Activated CD4-positive, alpha-beta T cell treated with anti-CD3 and anti-CD28 coated beads, Interleukin-2, amount 50 U/mL, for 4 hours (primary cell): ENCODE results near the gene MAP3K7CL.

Experiments
- DNase-seq, 2 experiments: peaks; one replicate each; pipeline ENCODE4 v3.0.0-alpha.2; 2020

Gene MAP3K7CL, protein sequence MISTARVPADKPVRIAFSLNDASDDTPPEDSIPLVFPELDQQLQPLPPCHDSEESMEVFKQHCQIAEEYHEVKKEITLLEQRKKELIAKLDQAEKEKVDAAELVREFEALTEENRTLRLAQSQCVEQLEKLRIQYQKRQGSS

GRCh38 chr21:29130270-29130969, at the start of gene MAP3K7CL:
Gene MAP3K7CL (plus strand): TSS chr21:29130644. CDS start chr21:29133345, 2,701 bp downstream.
- DNase-seq: no peak

- no peak for DNase-seq
These were observed 48.2 kb upstream of the MAP3K7CL start for GRCh38 chr21:29082046-29082815.

GRCh38 chr21:29083306-29083705, 47.1 kb upstream of the MAP3K7CL start:
- no peak for DNase-seq

GRCh38 chr21:29084372-29084771, 46.1 kb upstream of the MAP3K7CL start:
- DNase-seq: no peak

DNA sequence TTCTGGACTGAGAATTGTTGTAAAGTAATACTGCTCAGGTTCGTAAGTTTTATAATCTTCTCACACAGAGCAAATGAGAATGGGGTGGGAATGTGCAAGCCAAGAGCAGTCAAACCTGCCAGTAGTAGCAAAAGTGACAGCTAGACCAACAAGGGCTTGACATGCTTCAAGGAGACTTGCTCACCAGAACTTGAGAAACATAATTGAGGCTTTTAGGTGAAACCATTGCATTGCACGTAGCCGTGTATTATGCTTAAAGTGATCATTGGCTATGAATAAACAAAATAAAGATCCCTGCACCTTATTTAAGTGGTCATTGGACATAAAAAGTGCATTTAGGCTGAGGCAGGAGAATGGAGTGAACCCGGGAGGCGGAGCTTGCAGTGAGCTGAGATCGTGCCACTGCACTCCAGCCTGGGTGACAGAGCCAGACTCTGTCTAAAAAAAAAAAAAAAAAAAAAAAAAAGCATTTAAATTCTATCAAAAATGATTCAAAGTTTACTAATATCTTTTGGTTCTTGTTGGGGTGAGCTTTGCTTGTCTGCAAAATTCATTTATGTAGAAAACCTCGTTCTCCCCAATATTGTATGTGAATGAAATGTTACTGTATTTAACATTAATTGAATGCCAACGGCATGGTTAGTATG, 45.2 kb upstream of the MAP3K7CL start:
- DNase-seq: no peak

DNA sequence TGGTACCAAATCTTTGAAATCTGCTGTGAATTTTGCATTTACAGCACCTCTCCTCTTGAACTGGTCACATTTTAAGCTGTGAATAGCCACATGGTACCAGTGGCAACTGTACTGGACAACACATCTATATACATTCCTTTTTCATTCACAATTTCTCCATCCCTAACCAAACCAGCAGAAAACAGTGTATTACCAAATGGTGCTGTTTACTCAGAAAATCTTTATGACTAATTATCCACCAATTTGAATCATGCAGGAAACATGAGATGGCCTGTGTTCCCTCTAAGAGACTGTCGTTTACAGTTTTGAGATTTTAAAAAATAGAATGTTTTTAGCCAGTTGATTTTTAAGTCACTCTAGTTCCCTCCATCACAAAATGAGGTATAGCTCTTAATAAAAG, 39.4 kb upstream of the MAP3K7CL start:
- DNase-seq: no peak

- DNase-seq: no peak
These were observed 38.1 kb upstream of the MAP3K7CL start for GRCh38 chr21:29092102-29092959.

DNA sequence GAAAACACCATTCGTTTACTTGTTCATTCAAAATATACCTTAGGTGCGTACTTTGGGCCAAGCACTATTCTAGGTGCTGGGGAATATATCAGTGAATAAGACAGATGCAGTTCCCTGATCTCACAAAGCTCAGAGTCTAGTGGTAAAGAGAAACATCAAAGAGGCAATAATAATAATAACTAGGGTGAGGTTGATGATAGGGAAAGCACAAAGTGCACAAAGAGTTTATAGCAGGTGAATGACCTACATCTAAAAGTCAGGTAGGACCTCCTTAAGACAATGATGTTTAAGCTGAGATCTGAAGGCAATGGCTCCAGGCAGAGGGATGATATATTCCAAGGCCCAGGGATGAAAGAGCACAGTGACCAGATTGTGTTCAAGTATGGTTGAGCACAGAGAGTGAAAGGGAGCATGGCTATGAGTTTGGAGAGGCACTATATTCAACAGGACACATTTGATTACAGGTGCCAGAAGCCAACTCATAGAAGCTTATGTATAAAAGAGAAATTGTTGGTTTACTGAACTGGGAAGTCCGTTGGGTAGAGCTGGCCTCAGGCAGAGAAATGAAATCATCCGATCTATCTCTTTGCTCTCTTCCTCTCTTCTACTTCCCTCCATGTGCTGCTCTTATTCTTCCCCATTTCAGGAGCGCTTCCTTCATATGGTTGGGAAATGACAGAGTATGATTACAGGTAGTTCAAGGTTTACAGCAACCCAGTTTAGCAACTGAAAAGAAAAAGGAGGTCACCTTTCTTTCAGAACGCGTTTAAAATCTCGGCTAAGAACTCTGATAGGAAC, 34.0 kb upstream of the MAP3K7CL start:
- DNase-seq: no peak

DNA sequence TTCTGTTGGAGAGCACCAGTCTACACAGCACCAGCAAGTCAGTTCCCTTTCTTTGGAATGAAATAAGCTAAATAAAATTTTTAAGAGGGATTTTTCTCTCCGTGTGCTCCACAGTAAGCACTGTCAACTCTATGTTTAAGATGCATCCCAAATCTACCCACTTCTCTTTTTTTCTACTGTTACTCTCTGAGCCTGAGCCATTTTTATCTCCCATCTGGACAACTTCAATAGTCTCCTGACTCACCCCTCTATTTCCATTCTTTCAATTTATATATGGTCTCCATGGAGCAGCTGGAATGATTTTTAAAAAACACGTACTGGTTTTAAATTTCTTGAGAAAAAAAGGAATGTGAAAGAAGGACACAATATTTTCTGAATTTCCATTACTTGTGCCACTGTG, 32.3 kb upstream of the MAP3K7CL start:
- DNase-seq: no peak

- DNase-seq: no peak
These were observed 27.6 kb upstream of the MAP3K7CL start for GRCh38 chr21:29102791-29103257.

GRCh38 chr21:29104239-29104708, 26.2 kb upstream of the MAP3K7CL start:
- DNase-seq: no peak

DNA sequence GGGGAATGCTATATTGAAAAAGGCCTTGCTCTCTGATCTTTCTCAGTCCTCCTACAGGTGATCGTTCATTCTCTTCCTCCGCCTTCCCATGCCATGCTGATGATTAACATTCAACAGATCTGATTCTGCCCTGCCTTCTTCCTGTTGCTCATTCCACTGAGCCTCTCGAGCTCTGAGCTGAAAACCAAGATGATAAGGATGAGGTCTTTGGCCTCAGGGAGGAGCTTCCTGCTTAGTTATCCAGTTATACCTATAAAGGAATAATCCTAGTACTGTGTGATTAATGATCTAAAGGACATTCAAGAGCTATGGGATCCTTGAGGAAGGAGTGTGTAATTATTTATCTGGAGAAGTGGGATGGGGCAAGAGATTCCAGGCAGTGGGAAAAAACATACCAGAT, 25.2 kb upstream of the MAP3K7CL start:
- DNase-seq: no peak

DNA sequence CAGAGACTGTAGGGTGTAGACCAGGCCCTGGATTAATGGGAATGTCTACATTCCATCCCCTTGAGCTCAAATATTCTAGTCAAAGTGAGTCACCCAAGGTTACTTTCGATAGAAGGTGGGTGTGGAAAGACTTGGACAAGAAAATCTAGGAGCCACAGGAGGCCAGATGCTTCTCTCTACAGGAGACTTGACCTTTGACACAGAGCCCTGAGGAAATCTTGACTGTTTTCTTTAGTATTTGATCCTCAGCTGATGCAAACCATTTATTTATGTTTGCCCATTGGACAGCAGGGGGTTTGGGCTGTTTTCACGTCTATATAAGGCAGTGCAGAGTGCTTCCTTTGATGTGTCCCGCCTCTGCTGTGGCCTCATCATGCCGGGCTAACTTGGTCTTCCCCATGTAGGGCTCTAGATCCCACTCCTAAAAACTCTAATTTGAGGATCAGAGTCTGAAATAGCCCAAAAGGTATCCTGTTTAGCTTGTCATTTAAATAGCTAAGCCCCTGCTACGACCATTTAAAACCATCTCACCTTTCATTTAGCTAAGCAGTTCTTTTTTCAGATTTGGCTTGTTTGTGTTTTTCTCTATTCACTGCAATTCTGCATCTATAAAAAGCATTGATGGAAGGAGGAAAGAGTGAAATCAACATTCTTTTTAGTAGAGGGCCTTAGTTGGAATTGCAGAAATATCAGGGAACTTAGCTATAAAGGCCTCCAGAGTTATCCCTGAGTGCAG, 15.5 kb upstream of the MAP3K7CL start:
- DNase-seq: no peak

- DNase-seq: no peak
These were observed 14.5 kb upstream of the MAP3K7CL start for GRCh38 chr21:29115899-29116298.

DNA sequence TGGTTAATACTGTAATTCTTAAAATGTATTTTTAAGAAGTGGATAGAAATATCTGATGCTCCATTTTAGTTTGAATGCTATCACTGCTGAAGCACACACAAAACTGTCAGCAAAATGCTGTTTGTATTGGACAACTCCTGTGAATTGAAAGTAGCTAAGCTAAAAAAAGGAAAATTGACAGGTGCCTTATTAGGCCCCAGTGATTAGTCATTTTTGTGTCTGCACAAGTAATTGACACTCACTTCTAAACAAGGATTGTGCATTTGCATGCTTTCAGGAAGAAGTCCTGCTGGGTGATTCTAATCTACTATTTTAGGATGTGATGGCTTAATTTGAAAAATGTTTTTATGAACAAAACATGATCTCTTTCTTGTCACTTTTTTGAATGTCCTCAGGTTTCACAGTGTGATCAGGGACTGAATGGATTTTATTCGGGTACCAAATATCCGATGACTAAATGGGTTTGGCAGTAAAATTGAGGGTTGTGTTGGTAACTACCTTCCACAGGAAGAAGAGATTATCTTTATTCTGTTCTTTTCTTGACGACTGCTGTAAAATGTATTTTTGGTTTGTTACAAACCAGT, 13.0 kb upstream of the MAP3K7CL start:
- no peak for DNase-seq

DNA sequence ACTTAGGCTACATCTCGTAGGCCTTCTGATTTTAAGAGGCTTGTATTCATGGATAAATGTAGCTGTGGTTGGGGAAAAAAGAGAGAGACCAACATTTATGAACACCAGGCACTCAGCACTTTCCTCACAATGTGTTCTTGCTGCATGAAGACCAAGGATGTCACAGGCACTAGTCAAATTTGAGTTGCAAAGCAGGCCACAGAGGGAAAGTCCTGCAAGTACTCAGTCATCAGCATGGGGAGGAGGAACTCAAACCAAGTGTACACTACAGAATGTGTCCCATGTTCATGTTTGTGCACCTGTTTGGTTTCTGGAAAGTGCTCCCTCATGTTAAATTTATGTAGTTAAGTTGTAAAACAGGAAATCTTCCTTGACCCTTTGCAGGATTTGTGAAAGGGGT, 8.7 kb upstream of the MAP3K7CL start:
- DNase-seq: no peak

- no peak for DNase-seq
These were observed 5.8 kb upstream of the MAP3K7CL start for GRCh38 chr21:29124645-29125044.

GRCh38 chr21:29125191-29125590, 5.3 kb upstream of the MAP3K7CL start:
- no peak for DNase-seq

DNA sequence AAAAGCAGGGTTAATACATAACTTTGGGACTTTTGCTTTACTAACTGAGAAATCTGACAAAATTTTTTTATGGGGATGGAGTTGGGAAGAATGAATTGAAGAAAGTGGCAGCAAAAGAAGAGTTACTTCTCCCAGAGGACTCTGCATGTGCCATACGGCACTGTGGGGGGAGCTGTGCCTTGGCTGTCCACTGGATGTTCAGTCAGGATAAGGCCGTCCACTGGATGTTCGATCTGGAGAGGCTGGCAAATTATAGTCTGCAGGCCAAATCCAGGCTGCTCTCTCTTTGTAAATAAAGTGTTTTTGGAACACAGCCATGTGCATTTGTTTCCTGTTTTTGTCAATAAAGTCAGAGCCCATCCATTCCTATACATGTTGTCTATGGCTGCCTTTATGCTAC, 4.5 kb upstream of the MAP3K7CL start:
- no peak for DNase-seq

GRCh38 chr21:29133241-29133640, 2.8 kb downstream of the MAP3K7CL start:
- DNase-seq: no peak
